GM12878 (cell line): ENCODE results near the gene CPLX1. TPM values are rescaled to one million over a fixed set of nuclear protein-coding genes. Genes with fewer than 3 reads are reported as not detected.
A peak's percentile ranks its signal among the peaks of the same experiment; 100 is the strongest.
"Not testable (repeated sequence)": the region's sequence is repeated elsewhere in the genome, so short reads cannot be mapped to it uniquely, and the experiment has no call there.

Source experiments
- ATAC-seq: fragments of 200-7000 bp; cut with Tn5 transposase; 3 replicates; pipeline ENCODE4 v1.9.1; 2020; ENCODE audit warnings: mild to moderate bottlenecking, moderate library complexity
- BruUV-seq: library from RNA; stranded (reverse); fragments of 400-500 nt; replicated peaks from 2 replicates; lab custom pipeline; 2021; lab: Mats Ljungman, UMichigan
- CTCF ChIA-PET: fragments of 300-600 bp; sonication (Branson Sonifier 250); formaldehyde crosslinking; extraction: SDS; loops from one replicate; lab custom pipeline; 2021; ENCODE audit warnings: inconsistent platforms; lab: Yijun Ruan, JAX
- POLR2A ChIA-PET: fragments of 350-600 bp; formaldehyde crosslinking; extraction: SDS; loops from one replicate; lab custom pipeline; 2021; ENCODE audit warnings: inconsistent platforms; lab: Charles Lee
- RAD21 ChIA-PET: fragments of 300-600 bp; sonication (Branson Sonifier 250); formaldehyde crosslinking; loops from one replicate; lab custom pipeline; 2023; ENCODE audit warnings: antibody characterized with exemption; ENCODE audit not compliant: unreplicated experiment; lab: Charles Lee
- SMC1A ChIA-PET: fragments of 300-600 bp; sonication (Branson Sonifier 250); formaldehyde crosslinking; loops from one replicate; lab custom pipeline; 2023; ENCODE audit not compliant: unreplicated experiment, uncharacterized antibody; lab: Charles Lee
- DNase-seq: peaks from one replicate; pipeline ENCODE4 v3.0.0-alpha.2; 2011; ENCODE audit warnings: low read depth, low spot score
- FAIRE-seq: peaks from 3 replicates; lab custom pipeline; 2011; peaks lifted over from hg19 to GRCh38; lab: Jason Lieb, UNC
- H2AFZ ChIP-seq: 2 replicates; pipeline ENCODE4 v1.6.0; 2011; ENCODE audit warnings: low read depth, low read length, control low read depth; ENCODE audit not compliant: control insufficient read depth
- H3K27ac ChIP-seq: 2 replicates; pipeline ENCODE4 v1.5.1; 2011; ENCODE audit warnings: control low read depth; ENCODE audit not compliant: control insufficient read depth, insufficient read depth
- H3K27me3 ChIP-seq, 2 experiments: replicated peaks in 1 of 2; 2 replicates each; pipeline versions ENCODE4 v1.6.0 to v1.6.1; 2011; ENCODE audit warnings: low read length in 1 of 2; ENCODE audit not compliant: control insufficient read depth in 2 of 2, insufficient read depth in 2 of 2
- H3K36me3 ChIP-seq, 2 experiments: 2 replicates each; pipeline ENCODE4 v1.5.1; 2011; ENCODE audit warnings: low read length in 1 of 2; ENCODE audit not compliant: control insufficient read depth in 2 of 2, insufficient read depth in 2 of 2
- H3K4me1 ChIP-seq: 2 replicates; pipeline ENCODE4 v1.6.1; 2011; ENCODE audit warnings: mild to moderate bottlenecking, low read length, moderate library complexity, mixed read lengths; ENCODE audit not compliant: control insufficient read depth, insufficient read depth
- H3K4me2 ChIP-seq: 2 replicates; pipeline ENCODE4 v1.6.0; 2011; ENCODE audit warnings: control low read depth; ENCODE audit not compliant: control insufficient read depth, insufficient read depth
- H3K4me3 ChIP-seq: fragments of 200-600 bp; sonication (generic); 2 replicates; pipeline ENCODE4 v1.5.1; 2016
- H3K79me2 ChIP-seq: 2 replicates; pipeline ENCODE4 v1.6.0; 2011; ENCODE audit warnings: low read length; ENCODE audit not compliant: control insufficient read depth, insufficient read depth
- H3K9ac ChIP-seq: 2 replicates; pipeline ENCODE4 v1.8.0; 2011; ENCODE audit warnings: low read length, control low read depth, mixed read lengths; ENCODE audit not compliant: control insufficient read depth, insufficient read depth
- H3K9me3 ChIP-seq: replicated peaks from 3 replicates; pipeline ENCODE4 v1.5.1; 2011; ENCODE audit warnings: mild to moderate bottlenecking, low read length; ENCODE audit not compliant: control insufficient read depth, insufficient read depth
- H4K20me1 ChIP-seq: 2 replicates; pipeline ENCODE4 v1.6.0; 2011; ENCODE audit not compliant: control insufficient read depth, insufficient read depth
- BCLAF1 ChIP-seq: fragments of 450-650 bp; IDR thresholded peaks from 2 replicates; pipeline ENCODE4 v1.6.1; 2017; ENCODE audit warnings: antibody characterized with exemption, mild to moderate bottlenecking, moderate library complexity
- POLR2A ChIP-seq: IDR thresholded peaks from 2 replicates; pipeline ENCODE4 v1.6.1; 2011; ENCODE audit warnings: low read depth, mild to moderate bottlenecking, low read length
- WGBS: methylation state at CpG from one replicate; pipeline ENCODE4 v1.1.6; 2016; ENCODE audit warnings: low lambda C conversion rate; ENCODE audit not compliant: insufficient replicate concordance, insufficient coverage; ENCODE audit errors: missing lambda C conversion rate; 5-methylcytosine and 5-hydroxymethylcytosine counted together
- in situ Hi-C: fragments of 300-500 bp; cut with MboI; formaldehyde crosslinking; loops from 9 replicates; pipeline ENCODE4 v1.14.3; 2018; ENCODE audit warnings: mixed read lengths
- intact Hi-C: fragments of 100-400 bp; cut with micrococcal nuclease; formaldehyde crosslinking; loops from one replicate; pipeline ENCODE4 v1.14.2; 2022; ENCODE audit not compliant: unreplicated experiment
- polyA plus RNA-seq, 11 experiments: library from polyadenylated mRNA; depleted of rRNA in 4 of 11; unstranded in 6 of 11; stranded (reverse) in 5 of 11; fragments of >200 nt; fragmentation: Nextera tagmentation in 4 of 11; fragmentation: Illumina TruSeq in 1 of 11; extraction: Ambion mirVana in 4 of 11; extraction: Trizol in 1 of 11; gene quantifications; 1 replicate in 1 of 11; 2 replicates in 10 of 11; pipeline versions ENCODE4 v1.2.1 to v1.2.3, GENCODE V29; 2011 to 2016; ENCODE audit warnings: inconsistent platforms in 2 of 11, missing spikeins in 2 of 11, low read depth in 1 of 11
- total RNA-seq, 4 experiments: library from RNA; depleted of rRNA in 3 of 4; stranded (reverse); fragments of >200 nt in 3 of 4; fragmentation: Illumina TruSeq in 1 of 4; extraction: Trizol in 1 of 4; gene quantifications; 2 replicates each; pipeline versions ENCODE4 v1.2.1 to v1.2.3, GENCODE V29; 2013 to 2021

CPLX1 gene
- total and polyA plus RNA-seq, 10 of the 15 experiments (the other 5 are each of a cell fraction or from before 2014, with no cell fraction given), result 0.04 to 1.2 (median 0.13) TPM; not detected in 5

GRCh38 chr4:780255-780654 lies 45.7 kb downstream of the CPLX1 start:
- POLR2A ChIA-PET, result interaction anchor here (0.8 kb wide), 1 partner anchor 9 kb away, joined by 3 read pairs; no protein-coding TSS in a partner anchor
- in situ Hi-C loops, ATAC-seq, FAIRE-seq, H3K9me3 ChIP-seq, H2AFZ ChIP-seq, H4K20me1 ChIP-seq, DNase-seq, RAD21 ChIA-PET, H3K27me3 ChIP-seq: not testable (repeated sequence)
- H3K4me2 ChIP-seq, result peak overlapping the region; percentile 90
- peak overlapping the region; percentile 92 for H3K4me3 ChIP-seq
- peaks cover 0 to 39% of the 10 kb centered on the region in 2 experiments; a peak in 3 of 4 replicates for H3K36me3 ChIP-seq
- CTCF ChIA-PET, result interaction anchor here (1.2 kb wide), 1 partner anchor 207 kb away, joined by 3 read pairs; the partner anchor contains the start of gene IDUA
- TSS peak; percentile 55 for BruUV-seq
- H3K27ac ChIP-seq, result peak overlapping the region; percentile 96
- peaks cover 11% of the 10 kb centered on the region for H3K4me1 ChIP-seq
- intact Hi-C loops, result loop anchor here (5.0 kb wide), 1 partner anchor 142 kb away; no protein-coding TSS in a partner anchor
- H3K79me2 ChIP-seq, result peaks cover 48% of the 10 kb centered on the region
- SMC1A ChIA-PET, result interaction anchor here (1.0 kb wide), 1 partner anchor 104 kb away, joined by 3 read pairs; no protein-coding TSS in a partner anchor
- 84% methylated on average over 10 of the region's 10 CpGs for WGBS
- H3K9ac ChIP-seq, result peak overlapping the region; percentile 100

GRCh38 chr4:779555-779954 lies 46.4 kb downstream of the CPLX1 start:
- peaks cover 0 to 40% of the 10 kb centered on the region in 2 experiments; a peak in 3 of 4 replicates for H3K36me3 ChIP-seq
- H3K4me3 ChIP-seq, result no peak overlapping the region
- H3K27ac ChIP-seq, result no peak overlapping the region
- in situ Hi-C loops, result no loop called here
- H3K4me2 ChIP-seq, result peak overlapping the region; percentile 4; the same call in 1 of the 2 replicates
- FAIRE-seq (no peak), DNase-seq (no peak), ATAC-seq (no peak)
- TF ChIP-seq BCLAF1, result no peak
- TF ChIP-seq POLR2A, result peak; percentile 52; the same call in 1 of the 2 replicates
- no TSS peak for BruUV-seq
- 100% methylated on average over 2 of the region's 2 CpGs for WGBS
- H3K27me3 ChIP-seq, result no peaks in the 10 kb centered on the region
- H2AFZ ChIP-seq, result no peak overlapping the region
- SMC1A ChIA-PET, result interaction anchor here (1.1 kb wide), 1 partner anchor 115 kb away, joined by 3 read pairs; no protein-coding TSS in a partner anchor
- RAD21 ChIA-PET, result no interaction called here
- POLR2A ChIA-PET, result interaction anchor here (0.8 kb wide), 1 partner anchor 8 kb away, joined by 3 read pairs; no protein-coding TSS in a partner anchor
- intact Hi-C loops, result no loop called here
- H4K20me1 ChIP-seq, result no peaks in the 10 kb centered on the region
- CTCF ChIA-PET, result interaction anchor here (0.6 kb wide), 1 partner anchor 207 kb away, joined by 3 read pairs; the partner anchor contains the start of gene IDUA
- H3K79me2 ChIP-seq, result peaks cover 54% of the 10 kb centered on the region
- no peaks in the 10 kb centered on the region; the same call in 2 of the 3 replicates for H3K9me3 ChIP-seq
- peaks cover 11% of the 10 kb centered on the region for H3K4me1 ChIP-seq
- no peak overlapping the region for H3K9ac ChIP-seq
